22Rv1 (cell line): ENCODE data around the gene RBM28.

Experiments
- CTCF ChIP-seq: fragments of 450-650 bp; IDR thresholded peaks from 2 replicates; pipeline ENCODE4 v1.5.1; 2017; ENCODE audit warnings: mild to moderate bottlenecking
- ZFX ChIP-seq: fragments of 450-650 bp; IDR thresholded peaks from 2 replicates; pipeline ENCODE4 v1.6.1; 2017; ENCODE audit warnings: antibody characterized with exemption, borderline replicate concordance

GRCh38 chr7:128324368-128324680 lies 19.4 kb downstream of the RBM28 start:
- TF ChIP-seq CTCF (no peak), ZFX (no peak)
